Gastrocnemius medialis (tissue), 4 donors: ENCODE data around the gene GNAI2. TPM values are rescaled to one million over a fixed set of nuclear protein-coding genes. Genes with fewer than 3 reads are reported as not detected.

Experiments
- ATAC-seq, 2 donors: fragments of 150-250 bp; one replicate each; pipeline ENCODE4 v1.9.1; 2016
- DNase-seq, 2 donors: peaks; one replicate each; pipeline ENCODE4 v3.0.0-alpha.2; 2019
- H3K27ac ChIP-seq, 4 donors: fragments of 200-600 bp; sonication (generic); 1 replicate in 1 of 4; 2 replicates in 3 of 4; pipeline ENCODE4 v1.5.1; 2016 to 2018; ENCODE audit warnings: mild to moderate bottlenecking in 2 of 4, moderate library complexity in 1 of 4
- H3K27me3 ChIP-seq, 3 donors: fragments of 200-600 bp; sonication (generic) in 2 of 3; 1 replicate in 1 of 3; 2 replicates in 2 of 3; pipeline versions ENCODE4 v1.5.1 to v1.6.0; 2016 to 2019; ENCODE audit warnings: mild to moderate bottlenecking in 1 of 3, moderate library complexity in 1 of 3
- H3K36me3 ChIP-seq, 2 donors: fragments of 200-600 bp; sonication (generic) in 1 of 2; one replicate each; pipeline ENCODE4 v1.5.1; 2017 to 2018
- H3K4me1 ChIP-seq, 2 donors: fragments of 200-600 bp; sonication (generic) in 1 of 2; one replicate each; pipeline ENCODE4 v1.5.1; 2016 to 2017; ENCODE audit warnings: mild to moderate bottlenecking in 2 of 2
- H3K4me3 ChIP-seq, 4 donors: fragments of 200-600 bp; sonication (generic) in 3 of 4; 1 replicate in 1 of 4; 2 replicates in 3 of 4; pipeline ENCODE4 v1.5.1; 2016 to 2019; ENCODE audit warnings: mild to moderate bottlenecking in 2 of 4
- H3K9me3 ChIP-seq, 3 donors: fragments of 200-600 bp; sonication (generic) in 2 of 3; 1 replicate in 1 of 3; 2 replicates in 2 of 3; pipeline ENCODE4 v1.5.1; 2016 to 2019
- CTCF ChIP-seq, 5 experiments: fragments of 450-650 bp in 3 of 5; fragments of 200-600 bp in 2 of 5; sonication (generic) in 2 of 5; IDR thresholded peaks in 4 of 5; conservative IDR thresholded peaks in 1 of 5; 1 replicate in 4 of 5; 2 replicates in 1 of 5; pipeline ENCODE4 v1.5.1; 2016 to 2019; ENCODE audit warnings: antibody characterized with exemption in 5 of 5, mild to moderate bottlenecking in 3 of 5, moderate library complexity in 3 of 5
- POLR2A ChIP-seq, 2 donors: fragments of 450-650 bp; IDR thresholded peaks; one replicate each; pipeline ENCODE4 v1.6.1; 2017; ENCODE audit warnings: antibody characterized with exemption in 2 of 2, mild to moderate bottlenecking in 2 of 2, moderate library complexity in 2 of 2
- in situ Hi-C, 4 donors: fragments of 200-750 bp; cut with MboI; loops; one replicate each; pipeline versions ENCODE4 v1.15.0 to v1.8.0; 2017; ENCODE audit warnings: low sequenced_read_pairs in 4 of 4
- intact Hi-C: fragments of 100-400 bp; cut with DNase I; formaldehyde crosslinking; loops from one replicate; pipeline ENCODE4 v1.15.1; 2023; ENCODE audit warnings: low total_unique reads
- total RNA-seq, 4 donors: library from RNA; depleted of rRNA; stranded (reverse); fragments of >200 nt; gene quantifications; one replicate each; pipeline versions ENCODE4 v1.1.0 to v1.2.3, GENCODE V29; 2016

GNAI2 gene
- total RNA-seq, 4 donors from 2014 or later, result 26.7 to 67.8 (median 39.8) TPM

DNA sequence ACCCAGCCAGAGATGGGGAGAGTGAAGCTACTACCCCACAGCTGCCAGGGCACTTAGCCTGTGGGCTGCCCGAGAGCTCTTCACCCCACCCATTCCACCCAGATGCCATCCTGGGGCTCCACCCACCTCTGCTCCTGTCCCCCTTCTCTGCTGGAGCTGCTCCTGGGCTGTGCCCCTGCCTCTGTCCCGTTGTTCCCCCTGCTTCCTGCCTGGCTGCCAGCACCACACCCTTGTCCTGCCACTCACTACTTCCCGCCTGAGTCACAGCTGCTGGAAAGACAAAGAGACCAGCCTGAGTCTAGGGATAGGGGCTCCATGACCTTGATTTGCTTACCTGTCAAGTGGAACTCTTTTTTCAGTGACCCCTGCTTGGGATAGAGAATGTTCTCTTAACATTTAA, 12.4 kb downstream of the GNAI2 start:
- intact Hi-C loops, result no loop called here
- ATAC-seq, result peak; percentile 44 to 55
- Histone ChIP-seq H3K27me3 (no peaks in the 10 kb centered on the region), H3K4me1 (peaks cover 63 to 75% of the 10 kb centered on the region in 2 donors), H3K27ac (peak overlapping the region; percentile 80 to 96 (median 87)), H3K4me3 (no peak overlapping the region), H3K9me3 (no peaks in the 10 kb centered on the region), H3K36me3 (peaks cover 0 to 10% of the 10 kb centered on the region in 2 donors)
- in situ Hi-C loops, result no loop called here
- TF ChIP-seq POLR2A (IDR thresholded peaks at IDR 0.05), result peak in 1 of 2 donors; percentile 39
- no peak for TF ChIP-seq CTCF (IDR thresholded peaks at IDR 0.05 in 4 of 5, conservative IDR thresholded peaks at IDR 0.05 in 1 of 5)
- DNase-seq, result peak in 1 of 2 donors; percentile 60

DNA sequence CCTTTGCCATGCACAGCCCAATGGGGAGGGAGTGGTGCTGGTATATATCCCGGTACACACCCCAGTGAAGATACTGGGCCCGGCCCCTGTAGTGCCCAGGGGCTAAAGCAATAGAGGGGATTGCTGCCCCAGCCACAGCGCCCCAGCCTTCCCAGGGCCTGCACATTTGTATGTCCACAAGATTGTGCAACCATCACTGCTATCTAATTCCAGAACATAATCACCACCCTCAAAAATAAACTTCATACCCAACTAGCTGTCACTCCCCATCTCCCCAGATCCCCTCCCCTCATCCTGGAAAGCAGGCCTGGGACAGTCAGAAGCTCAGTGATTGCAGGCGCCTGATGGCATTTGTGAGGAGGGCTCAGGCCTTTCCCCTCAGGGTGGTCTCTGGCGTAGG, 13.5 kb downstream of the GNAI2 start:
- Histone ChIP-seq H3K4me3 (no peak overlapping the region), H3K27me3 (no peaks in the 10 kb centered on the region), H3K9me3 (no peaks in the 10 kb centered on the region), H3K4me1 (peaks cover 65 to 73% of the 10 kb centered on the region in 2 donors), H3K36me3 (peaks cover 0 to 12% of the 10 kb centered on the region in 2 donors), H3K27ac (peak overlapping the region; percentile 80 to 96 (median 87))
- in situ Hi-C loops, result no loop called here
- TF ChIP-seq CTCF (IDR thresholded peaks at IDR 0.05 in 4 of 5, conservative IDR thresholded peaks at IDR 0.05 in 1 of 5) (no peak), POLR2A (IDR thresholded peaks at IDR 0.05) (no peak)
- intact Hi-C loops, result no loop called here
- ATAC-seq, result peak; percentile 36 to 45
- no peak for DNase-seq

GRCh38 chr3:50250514-50250913, 14.5 kb downstream of the GNAI2 start:
- intact Hi-C loops (no loop called here), in situ Hi-C loops (no loop called here)
- H3K4me3 ChIP-seq, result no peak overlapping the region
- TF ChIP-seq CTCF (IDR thresholded peaks at IDR 0.05 in 4 of 5, conservative IDR thresholded peaks at IDR 0.05 in 1 of 5) (no peak), POLR2A (IDR thresholded peaks at IDR 0.05) (no peak)
- no peaks in the 10 kb centered on the region for H3K9me3 ChIP-seq
- H3K36me3 ChIP-seq, result peaks cover 0 to 12% of the 10 kb centered on the region in 2 donors
- no peak for ATAC-seq
- peak overlapping the region; percentile 80 to 96 (median 87) for H3K27ac ChIP-seq
- no peak for DNase-seq
- peaks cover 60 to 79% of the 10 kb centered on the region in 2 donors for H3K4me1 ChIP-seq
- H3K27me3 ChIP-seq, result no peaks in the 10 kb centered on the region

- in situ Hi-C loops (no loop called here), intact Hi-C loops (no loop called here)
- Histone ChIP-seq H3K27me3 (no peaks in the 10 kb centered on the region), H3K4me3 (no peak overlapping the region), H3K27ac (peak overlapping the region; percentile 80 to 96 (median 87)), H3K4me1 (peaks cover 55 to 75% of the 10 kb centered on the region in 2 donors), H3K36me3 (peaks cover 0 to 14% of the 10 kb centered on the region in 2 donors), H3K9me3 (no peaks in the 10 kb centered on the region)
- ATAC-seq, result no peak
- no peak for DNase-seq
- TF ChIP-seq POLR2A (IDR thresholded peaks at IDR 0.05) (no peak), CTCF (IDR thresholded peaks at IDR 0.05 in 4 of 5, conservative IDR thresholded peaks at IDR 0.05 in 1 of 5) (no peak)
These were observed 15.2 kb downstream of the GNAI2 start for GRCh38 chr3:50251220-50251619.
